Measurements from ENCODE around the gene TRIM28. TPM values are rescaled to one million over a fixed set of nuclear protein-coding genes. Genes with fewer than 3 reads are reported as not detected.

TRIM28 gene
- total RNA-seq, 1 experiment from 2014 or later: 908 TPM

DNA sequence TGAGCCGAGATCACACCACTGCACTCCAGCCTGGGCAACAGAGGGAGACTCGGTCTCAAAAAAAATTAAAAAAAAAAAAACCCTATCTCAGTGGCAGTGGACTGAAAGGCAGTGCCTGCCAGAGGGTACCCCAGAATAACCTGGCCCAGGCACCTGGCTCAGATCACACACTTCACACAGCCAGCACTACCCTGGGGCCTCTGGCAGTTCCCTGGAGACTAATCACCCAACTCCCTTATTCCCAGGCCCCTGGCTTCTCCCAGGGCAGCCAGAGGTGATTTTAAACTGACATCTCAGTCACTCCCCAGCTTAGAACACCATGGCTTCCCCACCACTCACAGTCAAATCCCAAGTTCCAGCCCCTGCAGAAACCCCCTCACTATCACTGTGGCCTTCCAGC, 28.6 kb upstream of the TRIM28 start:
- Histone ChIP-seq H3K36me3 (ENCODE audit: control insufficient read depth in 1 of 2, insufficient read depth in 2 of 2, low read length in 2 of 2) (peaks cover 2 to 17% of the 10 kb centered on the region in 2 experiments; a peak in 2 of 4 replicates), H3K9me2 (ENCODE audit: insufficient read depth) (no peaks in the 10 kb centered on the region), H3K9me3 (ENCODE audit: control insufficient read depth in 1 of 2, insufficient read depth in 1 of 2, low read depth in 1 of 2, low read length in 2 of 2) (no peaks in the 10 kb centered on the region), H3K27me3 (ENCODE audit: insufficient read depth, low read length) (no peaks in the 10 kb centered on the region), H3K9ac (ENCODE audit: low read length) (peak overlapping the region; percentile 95; the same call in 1 of the 2 replicates), H3K4me2 (ENCODE audit: low read length) (peak overlapping the region; percentile 98), H3K27ac (ENCODE audit: low read depth, low read length) (peak overlapping the region; percentile 80), H3K79me2 (ENCODE audit: insufficient read depth, low read length) (peaks cover 51% of the 10 kb centered on the region), H4K20me1 (ENCODE audit: insufficient read depth) (no peaks in the 10 kb centered on the region), H2AFZ (ENCODE audit: low read depth, low read length, poor library complexity, severe bottlenecking) (no peak overlapping the region), H3K4me3 (replicated peaks in 1 of 2; ENCODE audit: low read depth in 1 of 2, low read length in 2 of 2) (peak overlapping the region; percentile 78 to 91; a peak in 2 of 4 replicates), H3K4me1 (ENCODE audit: control insufficient read depth in 1 of 2, insufficient read depth in 2 of 2, low read length in 2 of 2) (peaks cover 11 to 34% of the 10 kb centered on the region in 2 experiments)
- intact Hi-C loops (cut with micrococcal nuclease): loop anchor here (5.0 kb wide), 2 partner anchors 188 to 298 kb away; partner anchors contain the start of gene ZSCAN22
- DNase-seq (ENCODE audit: low read depth, low spot score) (no peak), ATAC-seq (no peak)
- ChIA-PET POLR2A (interaction anchor here (1.8 to 2.1 kb wide), 2 partner anchors 16 to 44 kb away, joined by 7 read pairs; no protein-coding TSS in a partner anchor), CTCF (no interaction called here), RAD21 (ENCODE audit: low non-redundant PET in 1 of 2, low total read pairs in 2 of 2, uncharacterized antibody in 2 of 2, unreplicated experiment in 2 of 2) (no interaction called here)
- TF ChIP-seq ZFX (IDR thresholded peaks at IDR 0.05): no peak
- TF ChIP-seq RAD21 (IDR thresholded peaks at IDR 0.05; ENCODE audit: low read depth): no peak
- TF ChIP-seq EZH2phosphoT487 (IDR thresholded peaks at IDR 0.05; ENCODE audit: borderline replicate concordance): no peak
- TF ChIP-seq SP1 (IDR thresholded peaks at IDR 0.05; ENCODE audit: low read depth): no peak
- TF ChIP-seq POLR2AphosphoS5 (IDR thresholded peaks at IDR 0.05; ENCODE audit: low read depth, low read length): 0 out of 2 replicates have a peak, but pooled peaks have one; percentile 10
- BruUV-seq (replicated peaks): TSS peak; percentile 43

DNA sequence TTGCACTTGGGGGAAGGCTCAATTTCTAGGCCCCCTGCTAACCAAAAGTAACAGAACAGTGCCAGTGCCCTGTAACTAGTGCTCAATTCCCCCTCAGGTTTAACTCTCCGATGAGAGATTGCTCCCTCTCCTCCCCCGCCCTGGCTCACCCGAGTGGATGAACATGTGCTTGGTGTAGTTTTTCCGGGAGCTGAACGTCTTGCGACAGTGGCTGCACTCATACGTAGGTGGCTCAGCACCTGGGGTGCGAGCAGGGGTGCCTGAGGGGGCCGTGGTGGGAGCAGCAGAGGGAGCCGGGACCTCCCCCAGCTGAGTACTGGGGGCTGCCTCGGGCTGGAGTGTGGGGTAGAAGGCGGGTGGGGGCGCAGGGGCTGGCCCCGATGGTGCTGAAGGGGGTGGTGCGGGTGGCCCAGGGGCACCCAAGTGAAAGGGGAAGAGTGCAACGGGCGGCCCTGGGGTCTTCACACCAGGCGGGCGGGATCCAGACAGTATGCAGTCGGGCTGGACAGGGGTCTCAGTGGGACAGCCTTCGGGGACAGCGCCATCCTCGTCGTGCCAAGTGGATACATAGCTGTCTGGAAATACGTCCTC, 27.5 kb upstream of the TRIM28 start:
- ChIA-PET RAD21 (ENCODE audit: low non-redundant PET in 1 of 2, low total read pairs in 2 of 2, uncharacterized antibody in 2 of 2, unreplicated experiment in 2 of 2) (no interaction called here), CTCF (interaction anchor here (1.1 kb wide), 1 partner anchor 30 kb away, joined by 3 read pairs; no protein-coding TSS in a partner anchor), POLR2A (no interaction called here)
- Histone ChIP-seq H4K20me1 (ENCODE audit: insufficient read depth) (no peaks in the 10 kb centered on the region), H3K79me2 (ENCODE audit: insufficient read depth, low read length) (peaks cover 51% of the 10 kb centered on the region), H2AFZ (ENCODE audit: low read depth, low read length, poor library complexity, severe bottlenecking) (no peak overlapping the region), H3K4me1 (ENCODE audit: control insufficient read depth in 1 of 2, insufficient read depth in 2 of 2, low read length in 2 of 2) (peaks cover 12 to 41% of the 10 kb centered on the region in 2 experiments), H3K4me3 (replicated peaks in 1 of 2; ENCODE audit: low read depth in 1 of 2, low read length in 2 of 2) (no peak overlapping the region), H3K27me3 (ENCODE audit: insufficient read depth, low read length) (no peaks in the 10 kb centered on the region), H3K9me2 (ENCODE audit: insufficient read depth) (no peaks in the 10 kb centered on the region), H3K27ac (ENCODE audit: low read depth, low read length) (peak overlapping the region; percentile 80; the same call in 1 of the 2 replicates), H3K9me3 (ENCODE audit: control insufficient read depth in 1 of 2, insufficient read depth in 1 of 2, low read depth in 1 of 2, low read length in 2 of 2) (no peaks in the 10 kb centered on the region), H3K36me3 (ENCODE audit: control insufficient read depth in 1 of 2, insufficient read depth in 2 of 2, low read length in 2 of 2) (peaks cover 2 to 17% of the 10 kb centered on the region in 2 experiments; a peak in 2 of 4 replicates), H3K4me2 (ENCODE audit: low read length) (no peak overlapping the region), H3K9ac (ENCODE audit: low read length) (no peak overlapping the region)
- no TSS peak for BruUV-seq (replicated peaks)
- TF ChIP-seq JUND (IDR thresholded peaks at IDR 0.05) (no peak), SRF (IDR thresholded peaks at IDR 0.05; ENCODE audit: low read depth) (no peak), ZNF274 (IDR thresholded peaks at IDR 0.05; ENCODE audit: low read depth, low read length) (no peak), EGR1 (IDR thresholded peaks at IDR 0.05; ENCODE audit: low read depth) (no peak), CEBPB (IDR thresholded peaks at IDR 0.05; ENCODE audit: low read depth) (no peak), EZH2phosphoT487 (IDR thresholded peaks at IDR 0.05; ENCODE audit: borderline replicate concordance) (no peak), POLR2A (IDR thresholded peaks at IDR 0.05; ENCODE audit: borderline replicate concordance, extremely low read depth, insufficient read depth, insufficient read length) (no peak), TCF7L2 (IDR thresholded peaks at IDR 0.05; ENCODE audit: borderline replicate concordance, extremely low read depth, insufficient read depth, insufficient read length) (no peak), CBX3 (IDR thresholded peaks at IDR 0.05; ENCODE audit: low read depth) (no peak), RAD21 (IDR thresholded peaks at IDR 0.05; ENCODE audit: low read depth) (no peak), ZFX (IDR thresholded peaks at IDR 0.05) (no peak), FOSL1 (IDR thresholded peaks at IDR 0.05; ENCODE audit: low read depth) (no peak), EZH2 (IDR thresholded peaks at IDR 0.05) (no peak)
- TF ChIP-seq, protein P1, sequence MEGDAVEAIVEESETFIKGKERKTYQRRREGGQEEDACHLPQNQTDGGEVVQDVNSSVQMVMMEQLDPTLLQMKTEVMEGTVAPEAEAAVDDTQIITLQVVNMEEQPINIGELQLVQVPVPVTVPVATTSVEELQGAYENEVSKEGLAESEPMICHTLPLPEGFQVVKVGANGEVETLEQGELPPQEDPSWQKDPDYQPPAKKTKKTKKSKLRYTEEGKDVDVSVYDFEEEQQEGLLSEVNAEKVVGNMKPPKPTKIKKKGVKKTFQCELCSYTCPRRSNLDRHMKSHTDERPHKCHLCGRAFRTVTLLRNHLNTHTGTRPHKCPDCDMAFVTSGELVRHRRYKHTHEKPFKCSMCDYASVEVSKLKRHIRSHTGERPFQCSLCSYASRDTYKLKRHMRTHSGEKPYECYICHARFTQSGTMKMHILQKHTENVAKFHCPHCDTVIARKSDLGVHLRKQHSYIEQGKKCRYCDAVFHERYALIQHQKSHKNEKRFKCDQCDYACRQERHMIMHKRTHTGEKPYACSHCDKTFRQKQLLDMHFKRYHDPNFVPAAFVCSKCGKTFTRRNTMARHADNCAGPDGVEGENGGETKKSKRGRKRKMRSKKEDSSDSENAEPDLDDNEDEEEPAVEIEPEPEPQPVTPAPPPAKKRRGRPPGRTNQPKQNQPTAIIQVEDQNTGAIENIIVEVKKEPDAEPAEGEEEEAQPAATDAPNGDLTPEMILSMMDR (IDR thresholded peaks at IDR 0.05 in 2 of 3, conservative IDR thresholded peaks at IDR 0.05 in 1 of 3; ENCODE audit: borderline replicate concordance in 1 of 3, insufficient read depth in 1 of 3, low read depth in 2 of 3, low read length in 2 of 3): no peak
- TF ChIP-seq, protein P2, sequence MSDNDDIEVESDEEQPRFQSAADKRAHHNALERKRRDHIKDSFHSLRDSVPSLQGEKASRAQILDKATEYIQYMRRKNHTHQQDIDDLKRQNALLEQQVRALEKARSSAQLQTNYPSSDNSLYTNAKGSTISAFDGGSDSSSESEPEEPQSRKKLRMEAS (IDR thresholded peaks at IDR 0.05): no peak
- DNase-seq (ENCODE audit: low read depth, low spot score): no peak
- intact Hi-C loops (cut with micrococcal nuclease): loop anchor here (5.0 kb wide), 2 partner anchors 189 to 299 kb away; partner anchors contain the start of gene ZSCAN22
- no peak for ATAC-seq

All from HCT116 (cell line).